ENCODE measurements around the gene MRPL17.
"Not testable (repeated sequence)": the region's sequence is repeated elsewhere in the genome, so short reads cannot be mapped to it uniquely, and the experiment has no call there.

MRPL17 gene

DNA sequence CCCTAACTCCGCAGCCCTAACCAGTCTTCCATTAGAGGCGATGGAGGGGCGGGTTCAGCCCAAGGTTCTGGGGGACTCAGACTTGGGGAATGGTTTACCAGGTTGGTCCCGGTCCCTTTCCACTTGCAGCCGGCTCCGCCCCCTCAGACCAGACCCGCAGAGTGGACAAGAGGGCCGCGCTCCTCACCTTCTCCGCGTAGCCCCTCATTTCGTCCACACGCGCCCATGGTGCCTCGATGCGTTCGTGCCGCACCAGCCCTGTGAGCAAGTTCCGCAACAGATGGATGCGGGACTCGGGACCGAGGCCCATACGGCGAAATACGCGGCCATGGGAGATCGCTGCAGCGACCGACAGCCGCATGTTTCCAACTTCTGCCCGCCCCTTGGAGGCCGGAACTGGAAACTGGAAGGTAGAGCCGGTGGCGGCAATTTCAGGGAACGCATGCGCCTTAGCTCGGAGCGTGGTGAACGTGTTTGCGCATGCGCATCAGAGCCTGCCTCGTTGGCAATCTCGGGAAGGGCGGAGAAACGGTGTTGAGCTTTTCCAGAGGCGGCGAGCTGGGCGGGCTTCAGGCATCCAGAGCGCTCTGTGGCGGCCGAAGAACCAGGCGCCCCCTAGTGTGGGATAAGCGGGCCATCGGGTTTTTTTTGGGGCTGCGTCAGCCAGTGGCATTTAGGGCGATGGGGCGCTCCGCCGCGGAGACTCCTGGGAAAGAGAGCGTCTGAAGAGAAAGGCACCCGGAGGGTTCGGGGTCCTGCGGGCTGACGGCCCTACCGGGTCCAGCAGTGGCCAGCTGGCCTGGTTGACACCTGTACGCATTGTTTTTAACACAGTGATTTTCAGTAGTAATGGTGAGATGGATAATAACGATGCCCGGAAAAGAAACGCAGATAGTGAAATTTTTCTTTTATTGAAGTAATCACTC lies at the start of gene MRPL17:
TSS of gene MRPL17 (minus strand) at position 405 of the 926 bp plus-strand sequence. CDS start at position 361, 44 bp downstream.
- in situ Hi-C loops (cut with MboI; ENCODE audit: low sequenced_read_pairs), result no loop called here

DNA sequence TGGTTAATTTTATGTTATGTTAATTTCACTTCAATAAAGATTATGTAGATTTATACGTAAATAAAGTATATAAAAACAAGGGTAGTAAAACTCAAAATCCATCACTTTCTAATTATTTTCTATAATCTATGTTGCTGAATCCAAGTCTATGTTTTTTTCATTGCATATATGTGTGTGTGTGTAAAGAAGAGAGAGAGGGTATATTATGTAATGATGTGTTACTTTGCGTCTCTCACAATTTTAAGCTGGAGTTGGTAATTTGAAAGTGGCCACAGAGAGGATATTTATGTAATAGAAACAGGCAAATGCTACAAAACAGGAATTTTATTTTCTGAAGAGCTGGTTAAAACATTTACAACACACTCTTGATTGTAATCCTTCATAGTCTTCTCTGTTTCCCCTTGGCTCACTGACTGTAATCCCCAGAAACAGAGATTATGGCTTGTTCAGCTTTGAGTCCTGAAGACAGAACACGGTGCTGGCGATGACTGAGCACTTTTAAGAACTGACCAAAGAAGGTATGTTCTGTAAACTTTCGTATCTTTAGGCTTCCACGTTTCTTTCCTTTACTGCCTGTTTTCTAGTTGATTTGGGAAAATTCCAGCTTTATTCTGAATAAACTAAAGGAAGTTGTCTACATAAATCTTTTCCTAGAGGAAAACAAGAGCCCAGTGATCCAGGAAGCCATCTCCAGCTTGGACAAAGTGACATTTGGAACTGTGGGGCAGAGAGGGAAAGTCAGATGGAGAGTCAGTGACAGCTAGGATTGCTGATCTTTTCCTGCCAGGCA lies 45.0 kb upstream of the MRPL17 start:
- in situ Hi-C loops (cut with MboI; ENCODE audit: low sequenced_read_pairs), result no loop called here

DNA sequence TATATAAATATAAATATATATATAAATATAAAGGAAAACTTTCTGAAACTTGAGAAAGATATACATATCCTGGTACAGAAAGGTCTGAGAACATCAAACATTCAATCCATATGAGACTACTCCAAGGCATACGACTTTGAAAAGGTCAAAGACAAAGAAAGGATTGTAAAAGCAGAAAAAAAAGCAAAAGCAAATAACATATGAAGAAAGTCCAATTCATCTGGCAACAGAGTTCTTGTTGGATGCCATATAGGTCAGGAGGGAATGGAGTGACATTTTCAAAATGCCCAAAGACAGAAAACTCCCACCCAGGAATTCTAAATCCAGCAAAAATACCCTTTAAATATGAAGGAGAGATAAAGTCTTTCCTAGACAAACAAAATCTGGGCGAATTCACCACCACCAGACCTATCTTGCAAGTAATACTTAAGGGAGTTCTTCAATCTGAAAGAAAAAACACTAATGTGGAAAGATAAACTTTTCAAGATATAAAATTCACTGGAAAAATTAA lies 42.3 kb upstream of the MRPL17 start:
- in situ Hi-C loops (cut with MboI; ENCODE audit: low sequenced_read_pairs), result no loop called here

DNA sequence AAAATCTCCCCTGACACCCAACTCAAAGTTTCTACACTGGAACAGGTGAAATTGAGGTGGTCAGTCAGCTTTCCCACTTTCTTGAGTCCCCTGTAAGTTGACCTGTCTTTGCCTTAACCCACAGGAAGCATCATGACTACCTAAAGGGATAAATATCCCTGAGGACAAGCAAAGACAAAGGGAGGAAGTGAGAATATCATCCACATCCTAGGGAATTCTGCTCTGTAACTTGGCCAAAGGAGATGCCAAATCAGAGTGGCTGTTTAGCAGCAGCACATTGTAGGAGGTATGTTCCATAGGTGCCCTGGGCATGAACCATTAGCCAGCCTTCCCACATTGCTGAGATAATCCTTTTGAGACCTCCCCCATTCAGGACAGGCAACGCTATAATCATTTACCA lies 40.9 kb upstream of the MRPL17 start:
- in situ Hi-C loops (cut with MboI; ENCODE audit: low sequenced_read_pairs), result no loop called here

DNA sequence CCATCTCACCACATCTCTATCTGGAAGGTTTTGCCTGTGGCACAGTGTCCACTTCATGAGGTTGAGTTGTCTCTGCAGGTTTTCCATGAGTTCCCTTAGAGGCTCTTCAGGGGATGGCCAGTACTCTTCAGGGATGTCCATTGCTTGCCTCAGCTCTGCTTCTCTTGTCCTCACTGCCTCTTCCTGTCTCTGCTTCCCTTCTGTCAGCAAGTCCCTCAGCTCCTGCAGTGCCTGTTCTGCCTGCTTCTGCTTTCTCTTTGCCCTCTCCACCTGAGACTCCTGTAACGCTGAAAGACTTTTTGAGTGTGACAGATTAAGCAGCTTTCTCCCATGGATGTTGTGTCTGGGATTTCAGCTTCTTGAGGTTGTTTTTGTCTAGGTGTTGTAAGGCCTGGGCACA lies 38.2 kb upstream of the MRPL17 start:
- in situ Hi-C loops (cut with MboI; ENCODE audit: low sequenced_read_pairs), result no loop called here

DNA sequence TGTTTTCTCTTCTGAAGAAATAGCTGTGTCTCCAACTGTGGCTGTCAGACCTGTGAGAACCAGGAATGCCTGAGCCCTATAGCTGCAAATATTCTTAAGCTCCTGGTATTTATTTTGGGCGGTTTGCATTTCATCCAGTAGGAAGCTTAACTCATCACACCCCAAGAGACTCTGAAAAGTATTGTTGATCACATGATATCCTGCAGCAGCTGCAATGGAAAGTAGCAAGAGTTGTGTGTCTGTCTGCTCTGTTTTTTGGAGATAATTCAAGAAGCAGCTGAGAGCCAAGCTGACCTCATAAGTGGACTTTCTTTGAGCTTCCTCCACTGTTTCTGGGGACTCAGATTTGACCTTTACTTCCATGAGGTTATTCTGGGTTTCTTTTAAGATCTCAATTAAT lies 36.4 kb upstream of the MRPL17 start:
- in situ Hi-C loops (cut with MboI; ENCODE audit: low sequenced_read_pairs), result no loop called here

DNA sequence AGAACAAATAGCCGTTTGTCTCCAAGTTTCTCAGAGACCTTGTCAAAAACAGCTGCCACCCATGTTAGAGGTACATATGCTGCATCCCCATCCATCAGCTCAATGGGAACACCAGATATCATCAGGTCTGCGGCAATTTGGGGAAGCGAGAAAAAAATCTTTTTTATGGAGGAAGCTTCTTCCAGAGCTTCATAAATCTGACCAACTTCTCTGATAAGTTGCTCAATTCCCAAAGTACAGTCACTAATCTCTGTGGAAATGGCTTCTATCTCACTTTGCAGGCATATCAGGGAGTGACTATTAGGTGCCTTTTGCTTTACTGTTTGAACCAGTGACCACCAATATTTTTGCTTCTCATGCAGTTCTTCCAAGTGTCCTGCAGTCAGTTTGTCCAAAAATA lies 34.3 kb upstream of the MRPL17 start:
- in situ Hi-C loops (cut with MboI; ENCODE audit: low sequenced_read_pairs), result no loop called here

DNA sequence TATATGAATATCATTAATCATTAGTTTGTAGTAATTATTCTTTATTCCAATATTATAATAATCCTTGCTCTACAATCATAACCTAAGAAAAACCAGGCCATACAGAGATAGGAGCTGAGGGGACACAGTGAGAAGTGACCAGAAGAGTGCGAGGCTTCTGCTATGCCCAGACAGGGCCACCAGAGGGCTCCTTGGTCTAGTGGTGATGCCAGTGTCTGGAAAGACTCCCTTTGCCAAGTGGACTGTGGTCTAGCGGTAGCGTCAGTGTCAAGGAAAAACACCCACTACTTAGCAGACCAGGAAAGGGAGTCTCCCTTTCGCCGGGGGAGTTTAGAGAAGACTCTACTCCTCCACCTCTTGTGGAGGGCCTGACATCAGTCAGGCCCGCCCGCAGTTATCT lies 28.4 kb upstream of the MRPL17 start:
- in situ Hi-C loops (cut with MboI; ENCODE audit: low sequenced_read_pairs), result not testable (repeated sequence)

DNA sequence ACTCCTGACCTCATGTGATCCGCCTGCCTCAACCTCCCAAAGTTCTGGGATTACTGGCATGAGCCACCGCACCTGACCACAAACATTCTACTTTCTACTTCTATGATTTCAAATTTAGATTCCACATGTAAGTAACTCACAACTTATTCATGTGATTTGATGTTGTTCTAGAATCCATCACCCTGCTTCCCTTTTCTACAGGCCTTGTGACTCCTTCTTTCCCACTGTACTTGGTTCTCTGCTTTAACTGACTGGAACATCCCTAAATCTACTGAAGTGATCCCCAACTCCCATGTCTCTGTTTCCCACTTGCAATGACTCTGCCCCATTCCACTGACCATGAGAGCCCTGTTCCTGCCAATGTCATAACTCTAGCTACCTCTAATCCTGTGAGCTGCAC lies 25.7 kb upstream of the MRPL17 start:
- in situ Hi-C loops (cut with MboI; ENCODE audit: low sequenced_read_pairs), result no loop called here

DNA sequence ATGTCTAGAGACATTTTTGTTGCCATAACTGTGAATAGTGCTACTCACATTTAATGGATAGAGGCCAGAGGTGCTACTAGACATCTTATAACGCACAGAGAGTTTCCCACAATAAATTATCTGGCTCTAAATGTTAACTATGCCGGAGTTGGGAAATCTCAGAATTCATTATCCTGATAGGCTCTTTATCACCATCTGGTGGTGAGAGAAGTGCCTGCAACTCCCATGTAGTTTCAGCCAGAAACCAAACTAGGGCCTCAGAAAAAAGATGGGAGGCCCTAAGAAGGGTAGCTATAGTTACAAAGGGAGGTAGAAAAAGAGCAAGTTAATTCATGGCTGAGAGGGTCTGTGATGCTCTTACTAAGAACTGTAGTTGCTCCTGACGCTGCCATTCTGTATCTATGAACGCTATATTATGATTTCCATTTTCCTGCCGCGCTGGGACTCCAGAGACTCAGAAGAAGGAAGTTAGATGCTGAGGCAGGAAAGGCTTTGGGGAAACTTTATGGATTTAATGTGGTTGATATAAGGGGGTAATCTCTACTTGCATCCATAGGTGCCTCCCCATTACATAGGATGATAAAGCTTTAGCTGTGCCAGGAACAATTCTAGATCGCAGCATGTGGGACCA lies 22.9 kb upstream of the MRPL17 start:
- in situ Hi-C loops (cut with MboI; ENCODE audit: low sequenced_read_pairs), result no loop called here

DNA sequence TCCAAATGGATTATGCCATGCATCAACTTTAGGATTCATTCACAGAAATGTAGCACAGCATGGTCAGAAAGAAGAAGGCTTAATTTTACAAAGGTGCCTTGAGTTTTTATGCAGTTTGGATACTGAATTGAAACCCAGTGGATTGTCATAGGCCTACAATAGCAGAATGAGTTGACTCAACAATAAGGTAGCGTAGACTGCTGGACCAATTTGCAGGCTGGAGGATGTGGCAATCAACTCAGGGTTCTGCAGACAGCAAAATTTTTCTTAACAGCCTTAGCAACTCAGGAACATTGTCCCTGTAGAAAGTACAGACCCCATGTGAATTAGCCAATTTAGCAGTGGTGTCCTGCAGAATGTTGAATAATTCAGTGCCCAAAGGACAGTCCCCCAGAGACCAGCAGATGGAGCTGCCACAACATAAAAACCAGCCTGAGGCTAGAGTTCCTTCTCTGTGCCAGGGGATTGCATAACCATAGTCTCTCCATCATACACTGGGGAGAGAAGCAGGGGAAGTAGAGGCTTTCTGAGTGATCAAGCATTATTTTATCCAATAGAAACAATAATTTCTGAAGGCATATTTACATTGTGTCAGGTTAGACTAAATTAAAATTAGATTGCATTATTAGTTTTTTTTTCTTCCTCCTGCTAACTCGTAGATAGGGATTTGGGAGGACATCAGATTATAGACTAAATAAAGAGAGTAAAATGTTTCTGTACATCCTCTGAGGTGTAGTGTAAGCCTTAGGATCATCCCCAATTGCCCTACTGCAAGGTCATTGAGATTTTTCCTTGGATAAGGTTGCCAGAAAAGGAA lies 20.3 kb upstream of the MRPL17 start:
- in situ Hi-C loops (cut with MboI; ENCODE audit: low sequenced_read_pairs), result no loop called here

DNA sequence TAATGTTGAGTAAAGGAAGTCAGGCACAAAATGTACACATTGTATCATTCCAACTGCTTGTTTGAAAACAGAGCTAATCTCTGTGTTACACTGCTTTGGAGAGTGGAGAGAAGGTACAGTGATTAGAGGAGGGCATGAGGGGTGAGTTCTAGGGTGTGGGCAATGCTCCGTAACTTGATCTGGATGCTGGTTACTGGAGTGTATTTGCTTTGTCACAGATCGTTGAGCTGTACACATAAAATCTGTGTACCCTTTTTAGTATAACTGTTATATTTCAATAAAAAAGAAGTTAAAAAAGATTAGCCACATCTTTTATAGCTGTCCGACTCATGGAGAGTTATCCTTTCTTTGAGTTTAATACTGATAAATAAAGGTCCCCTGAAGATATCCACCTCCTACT lies 18.8 kb upstream of the MRPL17 start:
- in situ Hi-C loops (cut with MboI; ENCODE audit: low sequenced_read_pairs), result not testable (repeated sequence)

DNA sequence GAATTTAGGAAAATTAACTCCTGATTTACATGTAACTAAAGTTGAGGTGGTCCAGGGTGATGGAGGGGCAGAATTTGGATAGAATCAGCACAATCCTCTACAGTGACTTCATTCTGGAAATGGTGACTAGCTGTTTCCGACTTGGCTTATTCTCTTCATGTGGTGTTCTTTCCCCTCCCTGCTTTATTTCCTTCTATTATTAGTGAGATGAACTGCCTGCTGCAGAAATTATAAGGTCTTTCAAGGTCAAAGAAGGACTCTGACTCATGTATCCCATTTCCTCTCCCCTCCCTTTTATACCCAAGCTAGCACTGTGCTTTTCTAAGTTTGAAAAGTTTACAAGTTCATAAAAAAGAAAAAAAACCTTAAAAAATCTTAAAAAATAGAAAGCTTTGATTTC lies 12.2 kb upstream of the MRPL17 start:
- in situ Hi-C loops (cut with MboI; ENCODE audit: low sequenced_read_pairs), result no loop called here

DNA sequence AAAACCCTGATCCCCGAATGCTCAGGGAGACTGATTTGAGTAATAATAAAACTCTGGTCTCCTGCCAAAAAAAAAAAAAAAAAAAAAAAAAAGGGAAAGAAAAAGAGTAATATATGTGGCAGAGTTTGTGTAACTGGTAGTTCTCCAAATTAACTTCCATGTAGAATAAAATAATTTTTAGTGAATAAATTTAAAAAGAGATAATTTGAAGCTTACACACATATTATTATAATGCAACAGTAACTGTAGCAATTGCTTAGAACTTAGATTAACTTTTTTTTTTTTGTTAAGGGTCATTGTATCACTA lies 11.0 kb upstream of the MRPL17 start:
- in situ Hi-C loops (cut with MboI; ENCODE audit: low sequenced_read_pairs), result no loop called here

DNA sequence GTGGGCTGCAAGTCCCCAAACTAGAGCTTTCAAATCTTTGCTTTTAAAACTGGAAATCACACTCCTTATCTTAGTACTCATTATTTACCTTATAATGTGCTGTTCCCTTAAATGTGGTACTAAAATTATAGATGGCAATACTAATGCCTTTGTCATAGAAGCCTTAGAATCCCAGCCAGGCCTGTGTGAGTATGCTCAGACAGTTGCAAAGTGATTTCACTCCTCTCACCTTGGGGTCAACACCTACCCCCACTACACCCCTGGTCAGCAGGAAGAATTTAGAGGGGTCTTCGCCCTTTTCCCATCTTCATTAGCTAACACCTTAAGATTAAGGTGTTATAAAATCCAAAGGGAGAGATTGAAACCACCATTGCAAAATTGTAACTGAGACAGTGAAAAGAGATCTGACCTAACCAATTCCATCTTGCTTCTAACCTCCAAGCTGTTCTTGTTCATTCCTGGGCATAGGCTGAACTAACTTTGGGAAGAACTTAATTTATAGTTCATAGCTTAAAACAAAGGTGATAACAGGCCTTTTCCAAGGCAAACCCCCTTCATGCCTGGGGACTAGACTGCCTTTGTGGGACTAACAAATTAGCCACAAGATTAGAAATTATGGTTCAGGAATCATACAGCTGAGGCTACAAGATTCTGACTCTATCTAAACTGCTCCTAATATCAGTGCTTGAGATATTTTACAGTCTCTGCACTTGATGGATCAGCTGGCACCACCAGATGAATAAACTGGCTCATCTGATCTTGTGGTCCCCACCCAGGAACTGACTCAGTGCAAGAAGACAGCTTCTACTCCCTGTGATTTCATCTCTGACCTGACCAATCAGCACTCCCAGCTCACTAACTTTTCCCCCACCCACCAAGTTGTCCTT lies 10.4 kb upstream of the MRPL17 start:
- in situ Hi-C loops (cut with MboI; ENCODE audit: low sequenced_read_pairs), result no loop called here

DNA sequence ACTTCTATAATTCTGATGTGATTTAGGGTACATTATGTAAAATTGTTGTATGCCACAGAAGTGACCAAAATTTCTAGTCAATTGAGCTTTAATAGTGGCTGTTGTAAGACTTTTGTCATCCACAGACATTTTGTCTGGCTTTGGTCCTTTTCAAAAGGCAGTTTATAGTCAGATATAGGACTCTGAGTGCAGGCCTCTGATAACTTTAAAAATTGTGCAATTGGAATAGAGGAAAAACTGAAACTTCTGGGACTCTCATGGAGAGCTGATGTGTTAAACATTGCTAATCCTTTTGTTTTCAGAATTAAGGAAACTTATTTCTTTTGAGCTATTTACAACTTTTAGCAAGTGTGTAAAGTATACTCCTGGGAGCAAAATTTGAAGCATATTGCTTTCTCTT lies 9.0 kb upstream of the MRPL17 start:
- in situ Hi-C loops (cut with MboI; ENCODE audit: low sequenced_read_pairs), result no loop called here

DNA sequence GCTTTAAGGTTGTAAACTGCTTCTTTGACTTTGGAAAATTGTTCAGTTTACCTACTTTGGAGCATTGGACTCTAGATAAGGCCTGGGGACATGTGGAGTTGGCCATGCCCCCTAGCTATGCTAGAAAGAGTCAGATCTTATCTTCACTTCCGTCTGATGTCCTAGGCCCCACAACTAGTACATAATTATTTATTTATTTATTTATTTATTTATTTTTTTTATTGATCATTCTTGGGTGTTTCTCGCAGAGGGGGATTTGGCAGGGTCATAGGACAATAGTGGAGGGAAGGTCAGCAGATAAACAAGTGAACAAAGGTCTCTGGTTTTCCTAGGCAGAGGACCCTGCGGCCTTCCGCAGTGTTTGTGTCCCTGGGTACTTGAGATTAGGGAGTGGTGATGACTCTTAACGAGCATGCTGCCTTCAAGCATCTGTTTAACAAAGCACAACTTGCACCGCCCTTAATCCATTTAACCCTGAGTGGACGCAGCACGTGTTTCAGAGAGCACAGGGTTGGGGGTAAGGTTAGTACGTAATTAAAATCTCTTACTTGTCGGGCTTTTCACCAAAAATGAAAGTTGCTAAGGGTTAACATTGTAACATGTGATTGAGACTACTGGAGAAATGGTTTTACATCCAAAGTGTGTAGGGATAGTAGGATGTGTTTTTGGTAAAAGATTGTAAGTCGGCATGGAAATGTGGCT lies 7.4 kb upstream of the MRPL17 start:
- in situ Hi-C loops (cut with MboI; ENCODE audit: low sequenced_read_pairs), result not testable (repeated sequence)

DNA sequence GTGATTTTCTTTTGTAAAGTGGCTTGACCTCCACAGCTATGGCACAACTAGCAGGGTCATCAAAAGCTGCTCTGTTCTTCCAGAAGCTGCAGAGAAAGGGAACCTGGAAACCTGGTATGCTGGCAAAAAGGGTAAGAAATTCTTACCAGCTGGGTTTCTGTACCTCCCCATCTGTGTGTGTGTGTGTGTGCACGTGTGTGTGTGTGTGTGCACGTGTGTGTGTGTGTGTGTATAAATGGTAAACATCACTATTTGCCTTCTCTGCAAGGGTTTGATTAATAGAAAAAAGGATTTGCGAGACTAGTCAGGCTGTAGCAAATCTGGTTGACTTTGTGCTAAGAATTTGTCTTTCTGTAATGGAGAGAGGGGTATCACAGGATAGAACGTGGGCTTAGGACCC lies 4.7 kb upstream of the MRPL17 start:
- in situ Hi-C loops (cut with MboI; ENCODE audit: low sequenced_read_pairs), result no loop called here

DNA sequence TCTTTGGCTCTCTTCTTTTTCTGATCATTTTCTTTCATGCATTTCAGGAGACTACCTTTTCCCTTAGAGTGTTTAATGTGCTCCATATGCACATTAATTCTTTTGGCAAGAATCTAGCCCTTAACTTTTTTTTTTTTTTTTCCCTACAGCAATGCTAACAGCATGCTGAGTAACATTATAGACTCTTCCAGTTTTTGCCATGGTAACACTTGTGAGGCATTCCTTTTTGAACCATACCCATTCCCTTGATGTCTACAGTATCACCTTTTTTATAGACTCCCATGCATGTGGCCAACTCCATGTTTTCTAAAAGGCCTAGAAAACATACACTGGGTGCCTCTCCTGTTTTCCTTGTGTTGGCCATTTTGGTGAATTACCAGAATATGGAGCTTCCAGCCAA lies 2.9 kb upstream of the MRPL17 start:
- in situ Hi-C loops (cut with MboI; ENCODE audit: low sequenced_read_pairs), result no loop called here
